ENCODE results near the gene ODF2L. TPM values are rescaled to one million over a fixed set of nuclear protein-coding genes. Genes with fewer than 3 reads are reported as not detected.

Gene ODF2L
- total and polyA plus RNA-seq, 7 donors = 2.9 to 6.1 (median 4.3) TPM

GRCh38 chr1:86346388-86346787 is 49.7 kb downstream of the ODF2L start:
- H3K9me3 ChIP-seq = no peaks in the 10 kb centered on the region
- intact Hi-C loops (cut with DNase I) = no loop called here
- no peak for DNase-seq
- no peaks in the 10 kb centered on the region for H3K36me3 ChIP-seq (ENCODE audit: insufficient read depth in 1 of 2, low read depth in 1 of 2)
- no peaks in the 10 kb centered on the region for H3K27me3 ChIP-seq (ENCODE audit: insufficient read depth in 3 of 3, low read length in 2 of 3)
- TF ChIP-seq CTCF (IDR thresholded peaks at IDR 0.05) = no peak
- no peak overlapping the region for H3K4me3 ChIP-seq
- no peak overlapping the region for H3K27ac ChIP-seq
- 99 to 100% (median 100%) methylated on average over 1 of the region's 1 CpG for WGBS, 3 donors
- H3K4me1 ChIP-seq = no peaks in the 10 kb centered on the region
- no peak for ATAC-seq

DNA sequence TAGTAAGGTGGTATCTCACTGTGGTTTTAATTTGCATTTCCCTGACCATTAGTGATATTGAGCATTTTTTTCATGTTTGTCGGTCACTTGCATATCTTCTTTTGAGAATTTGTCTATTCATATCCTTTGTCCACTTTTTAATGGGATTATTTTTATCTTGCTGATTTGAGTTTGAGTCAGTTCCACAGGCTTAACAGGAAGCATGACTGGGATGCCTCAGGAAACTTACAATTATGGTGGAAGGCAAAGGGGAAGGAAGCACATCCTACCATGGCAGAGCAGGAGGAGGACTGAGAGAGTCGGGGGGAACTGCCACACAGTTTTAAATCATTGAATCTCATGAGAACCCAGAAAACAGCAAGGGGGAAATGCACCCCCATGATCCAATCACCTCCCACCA is 51.1 kb downstream of the ODF2L start:
- no peak overlapping the region for H3K27ac ChIP-seq
- H3K4me1 ChIP-seq = no peaks in the 10 kb centered on the region
- H3K36me3 ChIP-seq (ENCODE audit: insufficient read depth in 1 of 2, low read depth in 1 of 2) = no peaks in the 10 kb centered on the region
- H3K9me3 ChIP-seq = no peaks in the 10 kb centered on the region
- no peak overlapping the region for H3K4me3 ChIP-seq
- no peaks in the 10 kb centered on the region for H3K27me3 ChIP-seq (ENCODE audit: insufficient read depth in 3 of 3, low read length in 2 of 3)
- no peak for TF ChIP-seq CTCF (IDR thresholded peaks at IDR 0.05)
- ATAC-seq (no peak), DNase-seq (no peak)
- intact Hi-C loops (cut with DNase I) = no loop called here
- 64 to 92% (median 87%) methylated on average over 2 of the region's 2 CpGs for WGBS, 3 donors

DNA sequence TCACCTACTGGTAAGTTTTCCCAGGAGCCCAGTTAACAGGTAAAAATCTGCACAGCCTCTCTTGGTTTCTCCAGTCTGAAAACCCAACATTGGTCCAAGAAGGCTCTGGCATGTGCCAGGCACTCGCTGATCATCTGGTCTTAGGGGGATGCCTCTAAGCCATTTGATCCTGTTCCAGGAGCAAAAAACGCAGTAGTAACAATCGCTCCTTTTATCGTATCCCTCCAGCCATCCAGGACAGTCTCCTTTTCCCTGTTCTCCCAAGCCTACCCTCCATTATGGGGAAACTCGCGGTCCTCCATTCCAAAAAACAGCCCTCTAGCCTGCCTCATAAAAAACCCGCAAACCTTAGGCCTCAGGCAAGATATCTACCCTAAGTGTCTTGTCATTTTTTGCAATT is 56.2 kb downstream of the ODF2L start:
- Histone ChIP-seq H3K36me3 (ENCODE audit: insufficient read depth in 1 of 2, low read depth in 1 of 2) (no peaks in the 10 kb centered on the region), H3K4me1 (no peaks in the 10 kb centered on the region), H3K27ac (no peak overlapping the region), H3K9me3 (no peaks in the 10 kb centered on the region), H3K4me3 (no peak overlapping the region), H3K27me3 (ENCODE audit: insufficient read depth in 3 of 3, low read length in 2 of 3) (no peaks in the 10 kb centered on the region)
- ATAC-seq (no peak), DNase-seq (no peak)
- no peak for TF ChIP-seq CTCF (IDR thresholded peaks at IDR 0.05)
- intact Hi-C loops (cut with DNase I) = no loop called here
- 80 to 83% (median 81%) methylated on average over 7 of the region's 7 CpGs for WGBS, 3 donors

- Histone ChIP-seq H3K4me1 (no peaks in the 10 kb centered on the region), H3K27ac (no peak overlapping the region), H3K9me3 (no peaks in the 10 kb centered on the region), H3K4me3 (no peak overlapping the region), H3K36me3 (ENCODE audit: insufficient read depth in 1 of 2, low read depth in 1 of 2) (no peaks in the 10 kb centered on the region), H3K27me3 (ENCODE audit: insufficient read depth in 3 of 3, low read length in 2 of 3) (no peaks in the 10 kb centered on the region)
- no peak for ATAC-seq
- TF ChIP-seq CTCF (IDR thresholded peaks at IDR 0.05) = no peak
- intact Hi-C loops (cut with DNase I) = no loop called here
- DNase-seq = no peak
- 76 to 77% (median 77%) methylated on average over 7 of the region's 7 CpGs for WGBS, 3 donors
Observed at GRCh38 chr1:86339014-86339812, 56.9 kb downstream of the ODF2L start.

GRCh38 chr1:86335916-86336315 is 60.2 kb downstream of the ODF2L start:
- Histone ChIP-seq H3K27ac (no peak overlapping the region), H3K4me1 (no peaks in the 10 kb centered on the region), H3K4me3 (no peak overlapping the region), H3K36me3 (ENCODE audit: insufficient read depth in 1 of 2, low read depth in 1 of 2) (no peaks in the 10 kb centered on the region), H3K9me3 (peaks cover 4% of the 10 kb centered on the region), H3K27me3 (ENCODE audit: insufficient read depth in 3 of 3, low read length in 2 of 3) (no peaks in the 10 kb centered on the region)
- intact Hi-C loops (cut with DNase I) = no loop called here
- TF ChIP-seq CTCF (IDR thresholded peaks at IDR 0.05) = no peak
- WGBS, 3 donors = 30 to 55% (median 32%) methylated on average over 1 of the region's 1 CpG
- no peak for ATAC-seq
- DNase-seq = no peak
